ENCODE data around the gene GARIN5B.
A peak's percentile ranks its signal among the peaks of the same experiment; 100 is the strongest.

Gene GARIN5B

DNA sequence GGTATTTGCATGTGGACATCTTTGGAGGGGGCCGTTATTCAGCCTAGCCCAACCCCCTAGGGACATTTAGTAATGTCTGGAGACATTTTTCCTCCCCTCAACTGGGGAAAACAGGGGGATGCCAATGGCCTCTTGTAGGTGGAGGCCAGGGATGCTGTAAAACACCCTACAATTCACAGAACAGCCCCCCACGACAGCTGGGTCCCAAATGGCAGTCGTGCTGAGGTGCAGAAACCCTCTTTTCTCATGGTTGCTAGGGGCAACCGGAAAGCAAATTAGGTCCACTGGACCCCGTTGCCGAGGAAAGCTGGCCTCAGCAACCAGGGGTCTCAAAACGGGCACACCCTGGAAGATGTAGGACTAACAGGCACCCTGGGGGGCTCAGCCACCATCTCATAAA is 52.6 kb downstream of the GARIN5B start:
- no peaks in the 10 kb centered on the region for H4K20me1 ChIP-seq (ENCODE audit: insufficient read depth, low read length)
- no peaks in the 10 kb centered on the region for H3K9me3 ChIP-seq (replicated peaks; ENCODE audit: insufficient read depth, low read length)
- TF ChIP-seq EZH2phosphoT487 (IDR thresholded peaks at IDR 0.05; ENCODE audit: low read length) (no peak), EZH2 (optimal IDR thresholded peaks at IDR 0.05; ENCODE audit: low read depth, low read length) (no peak)
- TF ChIP-seq, protein P1, sequence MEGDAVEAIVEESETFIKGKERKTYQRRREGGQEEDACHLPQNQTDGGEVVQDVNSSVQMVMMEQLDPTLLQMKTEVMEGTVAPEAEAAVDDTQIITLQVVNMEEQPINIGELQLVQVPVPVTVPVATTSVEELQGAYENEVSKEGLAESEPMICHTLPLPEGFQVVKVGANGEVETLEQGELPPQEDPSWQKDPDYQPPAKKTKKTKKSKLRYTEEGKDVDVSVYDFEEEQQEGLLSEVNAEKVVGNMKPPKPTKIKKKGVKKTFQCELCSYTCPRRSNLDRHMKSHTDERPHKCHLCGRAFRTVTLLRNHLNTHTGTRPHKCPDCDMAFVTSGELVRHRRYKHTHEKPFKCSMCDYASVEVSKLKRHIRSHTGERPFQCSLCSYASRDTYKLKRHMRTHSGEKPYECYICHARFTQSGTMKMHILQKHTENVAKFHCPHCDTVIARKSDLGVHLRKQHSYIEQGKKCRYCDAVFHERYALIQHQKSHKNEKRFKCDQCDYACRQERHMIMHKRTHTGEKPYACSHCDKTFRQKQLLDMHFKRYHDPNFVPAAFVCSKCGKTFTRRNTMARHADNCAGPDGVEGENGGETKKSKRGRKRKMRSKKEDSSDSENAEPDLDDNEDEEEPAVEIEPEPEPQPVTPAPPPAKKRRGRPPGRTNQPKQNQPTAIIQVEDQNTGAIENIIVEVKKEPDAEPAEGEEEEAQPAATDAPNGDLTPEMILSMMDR (IDR thresholded peaks at IDR 0.05; ENCODE audit: low read length) = no peak
- H3K9ac ChIP-seq (ENCODE audit: low read length) = no peak overlapping the region
- no peaks in the 10 kb centered on the region for H3K36me3 ChIP-seq (replicated peaks; ENCODE audit: insufficient read depth, low read length)
- H2AFZ ChIP-seq (ENCODE audit: low read length) = no peak overlapping the region
- peaks cover 12% of the 10 kb centered on the region for H3F3A ChIP-seq (ENCODE audit: insufficient read depth, low read length)
- H3K27ac ChIP-seq (ENCODE audit: low read length) = no peak overlapping the region
- H3K27me3 ChIP-seq (replicated peaks; ENCODE audit: insufficient read depth, low read length) = no peaks in the 10 kb centered on the region
- H3K4me1 ChIP-seq (ENCODE audit: low read length) = peaks cover 14% of the 10 kb centered on the region
- no peak for DNase-seq
- H3K4me3 ChIP-seq (ENCODE audit: low read length) = no peak overlapping the region
- H3K4me2 ChIP-seq (ENCODE audit: low read depth, low read length) = no peak overlapping the region
- H3K79me2 ChIP-seq (ENCODE audit: low read length) = peaks cover 5% of the 10 kb centered on the region; the same call in 1 of the 2 replicates
- H3K9me2 ChIP-seq (replicated peaks; ENCODE audit: insufficient read depth, low read length) = no peaks in the 10 kb centered on the region

DNA sequence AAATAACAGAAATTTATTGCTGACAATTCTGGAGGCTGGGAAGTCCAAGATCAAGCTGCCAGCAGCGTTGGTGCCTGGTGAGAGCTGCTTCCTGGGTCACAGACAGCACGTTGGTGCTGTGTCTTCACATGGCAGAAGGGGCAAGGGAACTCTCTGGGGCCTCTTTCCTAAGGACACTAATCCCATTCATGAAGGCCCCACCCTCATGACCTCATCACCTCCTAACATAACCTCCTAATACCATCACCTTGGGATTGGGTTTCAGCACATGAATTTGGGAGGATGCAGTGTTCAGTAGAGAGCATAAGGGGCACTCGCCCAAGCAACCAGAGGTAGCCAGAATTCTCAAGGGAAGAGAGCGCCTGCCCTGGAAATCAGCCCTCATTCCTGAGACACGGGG is 53.6 kb downstream of the GARIN5B start:
- no peaks in the 10 kb centered on the region for H4K20me1 ChIP-seq (ENCODE audit: insufficient read depth, low read length)
- H3K27ac ChIP-seq (ENCODE audit: low read length) = no peak overlapping the region; the same call in 1 of the 2 replicates
- H3K4me2 ChIP-seq (ENCODE audit: low read depth, low read length) = no peak overlapping the region
- peaks cover 12% of the 10 kb centered on the region for H3F3A ChIP-seq (ENCODE audit: insufficient read depth, low read length)
- no peaks in the 10 kb centered on the region for H3K9me3 ChIP-seq (replicated peaks; ENCODE audit: insufficient read depth, low read length)
- H2AFZ ChIP-seq (ENCODE audit: low read length) = no peak overlapping the region
- peaks cover 14% of the 10 kb centered on the region for H3K4me1 ChIP-seq (ENCODE audit: low read length)
- no peaks in the 10 kb centered on the region for H3K27me3 ChIP-seq (replicated peaks; ENCODE audit: insufficient read depth, low read length)
- H3K9ac ChIP-seq (ENCODE audit: low read length) = no peak overlapping the region
- no peaks in the 10 kb centered on the region for H3K36me3 ChIP-seq (replicated peaks; ENCODE audit: insufficient read depth, low read length)
- TF ChIP-seq, protein P1 (IDR thresholded peaks at IDR 0.05; ENCODE audit: low read length) = no peak
- TF ChIP-seq EZH2 (optimal IDR thresholded peaks at IDR 0.05; ENCODE audit: low read depth, low read length) (no peak), EZH2phosphoT487 (IDR thresholded peaks at IDR 0.05; ENCODE audit: low read length) (no peak)
- no peak overlapping the region for H3K4me3 ChIP-seq (ENCODE audit: low read length)
- H3K79me2 ChIP-seq (ENCODE audit: low read length) = peaks cover 5% of the 10 kb centered on the region; the same call in 1 of the 2 replicates
- no peaks in the 10 kb centered on the region for H3K9me2 ChIP-seq (replicated peaks; ENCODE audit: insufficient read depth, low read length)
- DNase-seq = no peak

DNA sequence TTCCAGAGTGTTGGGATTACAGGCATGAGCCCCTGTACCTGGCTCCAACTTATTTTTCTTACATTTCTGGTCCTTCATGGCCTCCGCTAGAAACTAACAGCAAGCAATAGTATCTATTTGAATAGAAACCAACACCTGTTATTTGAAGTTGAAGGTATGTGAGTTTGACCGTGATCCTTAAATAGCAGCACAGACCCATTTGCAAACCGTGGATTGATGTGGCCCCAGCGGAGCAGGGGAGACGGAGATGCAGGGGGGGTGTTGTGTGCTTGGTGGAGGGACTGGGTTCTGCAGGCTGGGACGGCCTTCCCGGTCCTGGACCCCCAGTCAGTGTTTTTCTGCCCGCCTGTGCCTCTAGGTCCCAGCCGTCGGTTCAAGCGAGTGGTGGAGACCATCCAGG is 54.8 kb downstream of the GARIN5B start:
- 0 out of 2 replicates have a peak overlapping the region, but pooled peaks have one; percentile 27 for H2AFZ ChIP-seq (ENCODE audit: low read length)
- H3K79me2 ChIP-seq (ENCODE audit: low read length) = peaks cover 5% of the 10 kb centered on the region; the same call in 1 of the 2 replicates
- no peaks in the 10 kb centered on the region for H4K20me1 ChIP-seq (ENCODE audit: insufficient read depth, low read length)
- H3K27me3 ChIP-seq (replicated peaks; ENCODE audit: insufficient read depth, low read length) = no peaks in the 10 kb centered on the region
- peak overlapping the region; percentile 53 for H3K4me3 ChIP-seq (ENCODE audit: low read length)
- no peaks in the 10 kb centered on the region for H3K36me3 ChIP-seq (replicated peaks; ENCODE audit: insufficient read depth, low read length)
- H3F3A ChIP-seq (ENCODE audit: insufficient read depth, low read length) = peaks cover 12% of the 10 kb centered on the region
- peak; percentile 87 for DNase-seq
- TF ChIP-seq EZH2 (optimal IDR thresholded peaks at IDR 0.05; ENCODE audit: low read depth, low read length) (no peak), EZH2phosphoT487 (IDR thresholded peaks at IDR 0.05; ENCODE audit: low read length) (no peak)
- TF ChIP-seq, protein P1 (IDR thresholded peaks at IDR 0.05; ENCODE audit: low read length) = no peak
- no peaks in the 10 kb centered on the region for H3K9me3 ChIP-seq (replicated peaks; ENCODE audit: insufficient read depth, low read length)
- H3K9ac ChIP-seq (ENCODE audit: low read length) = peak overlapping the region; percentile 80
- H3K27ac ChIP-seq (ENCODE audit: low read length) = peak overlapping the region; percentile 91
- peaks cover 14% of the 10 kb centered on the region for H3K4me1 ChIP-seq (ENCODE audit: low read length)
- no peaks in the 10 kb centered on the region for H3K9me2 ChIP-seq (replicated peaks; ENCODE audit: insufficient read depth, low read length)
- peak overlapping the region; percentile 73 for H3K4me2 ChIP-seq (ENCODE audit: low read depth, low read length)
